ENCODE measurements around the gene MICOS13.

MICOS13 gene

DNA sequence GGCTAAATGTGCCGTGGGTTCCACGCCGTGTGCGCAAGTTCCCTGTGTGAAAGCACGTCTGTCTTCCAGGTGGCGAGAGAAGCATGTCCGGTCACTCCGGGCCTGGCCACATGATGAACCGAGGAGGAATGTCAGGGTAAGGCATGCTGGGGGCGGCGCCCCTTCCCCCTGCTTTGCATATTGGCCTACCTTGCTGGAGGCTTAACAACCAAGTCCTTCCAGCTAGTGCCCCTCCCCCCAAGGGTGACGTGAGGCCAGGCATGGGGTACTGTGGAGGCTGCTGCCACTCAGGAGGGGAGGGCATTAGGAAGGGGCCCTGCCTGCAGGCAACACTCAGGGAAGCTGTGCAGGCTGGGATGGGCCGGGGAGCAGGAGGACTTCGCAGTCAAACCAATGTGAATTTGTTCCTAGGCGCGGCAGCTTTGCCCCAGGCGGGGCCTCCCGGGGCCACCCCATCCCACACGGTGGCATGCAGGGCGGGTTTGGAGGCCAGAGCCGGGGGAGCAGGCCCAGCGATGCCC, 12.5 kb downstream of the MICOS13 start:
- no peak for DNase-seq (ENCODE audit: low read depth in 2 of 2)

- DNase-seq (ENCODE audit: low read depth in 2 of 2): no peak
Measured at GRCh38 chr19:5666921-5667610, 13.2 kb downstream of the MICOS13 start.

- no peak for DNase-seq (ENCODE audit: low read depth in 2 of 2)
Measured at GRCh38 chr19:5665781-5666513, 14.4 kb downstream of the MICOS13 start.

- DNase-seq (ENCODE audit: low read depth in 2 of 2): no peak
Measured at GRCh38 chr19:5664515-5664914, 15.8 kb downstream of the MICOS13 start.

DNA sequence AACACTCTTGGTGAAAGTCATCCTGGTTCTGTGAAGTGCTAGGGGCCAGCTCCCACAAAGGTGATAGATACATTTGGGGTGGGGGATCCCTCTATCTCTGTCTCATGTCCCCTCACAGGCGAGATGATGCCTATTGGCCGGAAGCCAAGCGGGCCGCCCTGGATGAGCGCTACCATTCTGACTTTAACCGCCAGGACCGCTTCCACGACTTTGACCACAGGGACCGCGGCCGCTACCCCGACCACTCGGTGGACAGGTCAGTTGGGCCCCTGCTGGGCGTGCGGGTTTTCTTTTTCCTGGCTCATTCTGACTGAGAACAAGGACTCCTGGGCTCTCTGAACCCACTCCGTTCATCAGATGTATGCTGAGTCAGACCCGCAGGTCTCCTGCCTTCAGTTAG, 16.4 kb downstream of the MICOS13 start:
- DNase-seq (ENCODE audit: low read depth in 2 of 2): no peak

GRCh38 chr19:5661483-5661882, 18.8 kb downstream of the MICOS13 start:
- DNase-seq (ENCODE audit: low read depth in 2 of 2): no peak

GRCh38 chr19:5655412-5655811, 24.9 kb downstream of the MICOS13 start:
- no peak for DNase-seq (ENCODE audit: low read depth in 2 of 2)

- DNase-seq (ENCODE audit: low read depth in 2 of 2): no peak
Measured at GRCh38 chr19:5654931-5655330, 25.4 kb downstream of the MICOS13 start.

DNA sequence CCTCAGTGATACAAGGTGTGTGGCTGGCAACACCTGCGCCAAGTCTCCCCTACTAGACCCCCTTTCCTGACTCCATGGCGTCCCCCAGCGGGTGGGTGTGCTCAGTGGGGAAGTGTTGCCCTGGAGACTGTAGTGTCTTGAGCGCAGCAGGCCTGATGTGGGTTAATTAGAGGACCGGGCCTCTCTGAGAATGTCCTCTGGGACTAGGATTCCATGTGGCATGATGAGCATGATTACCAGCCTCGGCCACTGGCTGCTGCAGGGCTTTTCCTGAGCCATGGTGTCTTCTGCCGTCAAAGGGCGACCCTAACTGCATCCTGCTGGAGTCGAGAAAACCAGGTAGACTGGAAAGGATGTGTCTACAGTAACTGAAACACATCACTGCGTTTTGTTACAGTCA, 28.1 kb downstream of the MICOS13 start:
- DNase-seq (ENCODE audit: low read depth in 2 of 2): no peak

DNA sequence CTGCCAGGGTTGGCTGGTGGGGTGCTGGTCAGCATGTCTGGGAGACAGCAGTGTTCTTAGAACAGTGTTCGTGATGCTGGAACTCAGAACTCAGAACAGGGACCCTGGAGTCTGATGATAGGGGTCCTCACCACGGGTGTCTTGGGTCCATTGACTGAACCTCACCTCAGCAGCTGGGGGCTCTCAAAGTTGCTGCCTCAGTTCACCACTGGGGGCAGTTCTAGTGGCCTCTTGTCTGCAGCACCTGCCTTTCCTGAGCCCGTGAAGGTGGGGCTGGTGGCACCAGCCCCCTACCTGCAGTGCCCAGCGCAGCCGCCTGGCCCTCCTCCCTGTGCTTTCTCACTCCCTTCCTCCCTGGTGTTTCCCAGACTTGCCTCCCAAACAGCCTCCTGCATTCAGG, 29.0 kb downstream of the MICOS13 start:
- no peak for DNase-seq (ENCODE audit: low read depth in 2 of 2)

GRCh38 chr19:5648464-5648863, 31.9 kb downstream of the MICOS13 start:
- no peak for DNase-seq (ENCODE audit: low read depth in 2 of 2)

GRCh38 chr19:5646703-5647102, 33.6 kb downstream of the MICOS13 start:
- no peak for DNase-seq (ENCODE audit: low read depth in 2 of 2)

GRCh38 chr19:5645409-5645808, 34.9 kb downstream of the MICOS13 start:
- DNase-seq (ENCODE audit: low read depth in 2 of 2): no peak

DNA sequence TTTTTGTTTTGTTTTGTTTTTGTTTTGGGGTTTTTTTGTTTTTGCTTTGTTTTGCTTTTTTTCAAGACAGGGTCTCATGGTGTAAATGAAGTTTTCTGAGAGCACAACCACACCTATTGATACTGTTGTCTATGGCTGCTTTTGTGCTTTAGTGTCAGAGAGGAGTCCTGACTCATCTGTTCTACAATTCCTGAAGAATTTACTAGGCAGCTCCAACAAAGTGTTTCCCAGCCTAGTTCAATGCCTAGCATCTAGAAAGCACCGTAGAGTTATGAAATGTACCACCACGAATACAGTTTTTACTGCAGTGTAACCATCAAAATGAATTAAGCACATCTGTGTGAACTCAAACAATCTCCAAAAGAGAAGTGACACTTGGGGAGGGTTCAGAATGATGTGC, 36.3 kb downstream of the MICOS13 start:
- DNase-seq (ENCODE audit: low read depth in 2 of 2): no peak

- DNase-seq (ENCODE audit: low read depth in 2 of 2): no peak
Measured at GRCh38 chr19:5643060-5643459, 37.3 kb downstream of the MICOS13 start.

GRCh38 chr19:5642204-5642603, 38.1 kb downstream of the MICOS13 start:
- no peak for DNase-seq (ENCODE audit: low read depth in 2 of 2)

DNA sequence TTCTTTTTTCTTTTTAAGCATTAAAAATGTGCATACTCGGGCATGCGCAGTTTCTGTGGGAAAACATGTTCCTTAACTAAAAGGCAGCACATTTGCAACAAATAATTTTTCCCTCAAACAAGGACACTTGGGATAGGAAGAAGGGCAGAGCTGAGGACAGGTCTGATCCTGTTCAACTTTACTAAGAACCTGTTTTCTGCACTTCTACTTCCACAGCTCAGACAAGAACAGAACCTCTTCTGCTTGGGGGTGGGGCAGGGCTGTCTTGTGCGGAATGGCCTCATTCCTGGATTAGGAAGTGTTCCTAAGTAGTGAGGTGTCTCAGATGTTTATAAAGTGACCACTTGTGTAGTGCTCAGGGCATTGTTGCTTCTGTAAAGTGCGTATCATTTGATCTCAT, 39.1 kb downstream of the MICOS13 start:
- DNase-seq (ENCODE audit: low read depth in 2 of 2): no peak

GRCh38 chr19:5637971-5638370, 42.3 kb downstream of the MICOS13 start:
- DNase-seq (ENCODE audit: low read depth in 2 of 2): no peak

DNA sequence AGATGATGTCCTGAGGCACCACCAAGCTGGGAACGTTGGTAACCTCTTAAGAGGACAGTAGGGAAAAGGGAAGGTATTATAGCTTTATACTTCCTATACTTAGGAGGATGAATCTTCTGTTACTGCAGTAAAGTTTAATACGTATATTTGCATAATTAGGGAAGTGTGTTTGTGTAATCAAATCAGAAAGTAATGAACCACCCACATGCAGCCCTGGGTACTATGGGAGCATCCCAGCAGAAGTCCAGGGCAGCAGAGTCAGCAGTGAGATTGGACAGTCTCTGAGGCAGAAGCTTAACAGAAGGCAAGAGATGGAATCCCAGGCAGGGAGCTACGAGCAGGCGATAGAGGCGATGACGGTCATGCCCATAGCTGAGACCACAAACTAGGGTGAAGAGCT, 44.9 kb downstream of the MICOS13 start:
- DNase-seq (ENCODE audit: low read depth in 2 of 2): no peak

GRCh38 chr19:5632657-5633056, 47.7 kb downstream of the MICOS13 start:
- no peak for DNase-seq (ENCODE audit: low read depth in 2 of 2)

- no peak for DNase-seq (ENCODE audit: low read depth in 2 of 2)
Measured at GRCh38 chr19:5632241-5632612, 48.1 kb downstream of the MICOS13 start.

- DNase-seq (ENCODE audit: low read depth in 2 of 2): no peak
Measured at GRCh38 chr19:5631567-5632240, 48.6 kb downstream of the MICOS13 start.
